Activated CD8-positive, alpha-beta memory T cell treated with anti-CD3 and anti-CD28 coated beads, Interleukin-2, amount 10 ng/mL, durations not matched to agents 7 days and 5 days (primary cell): ENCODE results near the gene LCN15. TPM values are rescaled to one million over a fixed set of nuclear protein-coding genes. Genes with fewer than 3 reads are reported as not detected.
"Not testable (repeated sequence)": the region's sequence is repeated elsewhere in the genome, so short reads cannot be mapped to it uniquely, and the experiment has no call there.

Experiments used
- ATAC-seq: fragments of 150-1000 bp; cut with Tn5 transposase; one replicate; pipeline ENCODE4 v1.10.0; 2021; ENCODE audit warnings: moderate library complexity
- CTCF ChIA-PET: fragments of 350-600 bp; sonication (Branson Sonifier 250); formaldehyde crosslinking; loops from one replicate; lab custom pipeline; 2021; ENCODE audit warnings: antibody characterized with exemption; lab: Charles Lee
- DNase-seq: peaks from one replicate; pipeline ENCODE4 v3.0.0-alpha.2; 2020
- H3K27ac Mint-ChIP-seq: one replicate; pipeline ENCODE4 v1.8.0; 2021; ENCODE audit warnings: mild to moderate bottlenecking, mixed read lengths
- H3K27me3 Mint-ChIP-seq: one replicate; pipeline ENCODE4 v1.8.0; 2021; ENCODE audit warnings: mixed read lengths
- H3K36me3 Mint-ChIP-seq: one replicate; pipeline ENCODE4 v1.8.0; 2021; ENCODE audit warnings: mild to moderate bottlenecking, mixed read lengths
- H3K4me1 Mint-ChIP-seq: one replicate; pipeline ENCODE4 v1.8.0; 2021; ENCODE audit warnings: mixed read lengths
- H3K4me3 Mint-ChIP-seq: one replicate; pipeline ENCODE4 v1.8.0; 2021; ENCODE audit warnings: mild to moderate bottlenecking, moderate library complexity, mixed read lengths
- H3K9me3 Mint-ChIP-seq: one replicate; pipeline ENCODE4 v1.8.0; 2022; ENCODE audit warnings: low read depth, mixed read lengths
- microRNA-seq: library from miRNA; unstranded; fragments of <30 nt; microRNA quantifications from one replicate; pipeline ENCODE4 v1.2.0, GENCODE V29; 2022
- total RNA-seq, 2 experiments: library from RNA; stranded (reverse); gene quantifications; one replicate each; pipeline ENCODE4 v1.2.3, GENCODE V29; 2021

Gene LCN15
- total RNA-seq, 2 experiments from 2014 or later = not detected

GRCh38 chr9:136714096-136714892 is 50.0 kb downstream of the LCN15 start:
- DNase-seq (no peak), ATAC-seq (no peak)
- Mint-ChIP-seq H3K4me3 (no peak overlapping the region), H3K36me3 (no peaks in the 10 kb centered on the region), H3K27ac (no peak overlapping the region), H3K27me3 (peaks cover 41% of the 10 kb centered on the region), H3K4me1 (peaks cover 3% of the 10 kb centered on the region), H3K9me3 (no peaks in the 10 kb centered on the region)
- CTCF ChIA-PET = interaction anchor here (1.5 to 1.6 kb wide), 2 partner anchors 11 to 15 kb away, joined by 4 to 7 read pairs; no protein-coding TSS in a partner anchor

GRCh38 chr9:136713550-136713949 is 50.8 kb downstream of the LCN15 start:
- CTCF ChIA-PET = interaction anchor here (1.5 to 2.1 kb wide), 3 partner anchors 12 to 15 kb away, joined by 4 to 7 read pairs (median 7); no protein-coding TSS in a partner anchor

GRCh38 chr9:136712690-136713544 is 51.4 kb downstream of the LCN15 start:
- peaks cover 3% of the 10 kb centered on the region for H3K4me1 Mint-ChIP-seq
- H3K9me3 Mint-ChIP-seq = no peaks in the 10 kb centered on the region
- peaks cover 46% of the 10 kb centered on the region for H3K27me3 Mint-ChIP-seq
- ATAC-seq = no peak
- H3K36me3 Mint-ChIP-seq = no peaks in the 10 kb centered on the region
- no peak overlapping the region for H3K27ac Mint-ChIP-seq
- no peak for DNase-seq
- H3K4me3 Mint-ChIP-seq = no peak overlapping the region
- CTCF ChIA-PET = interaction anchor here (1.5 to 2.1 kb wide), 3 partner anchors 13 to 16 kb away, joined by 4 to 7 read pairs (median 7); no protein-coding TSS in a partner anchor

More at GRCh38 chr9:136713550-136713949, 50.8 kb downstream of the LCN15 start:
- peaks cover 3% of the 10 kb centered on the region for H3K4me1 Mint-ChIP-seq
- no peak overlapping the region for H3K27ac Mint-ChIP-seq
- DNase-seq = no peak
- H3K36me3 Mint-ChIP-seq = no peaks in the 10 kb centered on the region
- H3K9me3 Mint-ChIP-seq = no peaks in the 10 kb centered on the region
- peaks cover 41% of the 10 kb centered on the region for H3K27me3 Mint-ChIP-seq
- ATAC-seq = no peak
- H3K4me3 Mint-ChIP-seq = no peak overlapping the region

- DNase-seq (no peak), ATAC-seq (peak; percentile 10)
- H3K4me1 Mint-ChIP-seq = peaks cover 3% of the 10 kb centered on the region
- no peak within 1 kb of the TSS for H3K4me3 Mint-ChIP-seq
- H3K9me3 Mint-ChIP-seq = no peaks in the 10 kb centered on the region
- H3K27ac Mint-ChIP-seq = no peak within 1 kb of the TSS
- no peaks in the 10 kb centered on the region for H3K36me3 Mint-ChIP-seq
- peaks cover 46% of the 10 kb centered on the region for H3K27me3 Mint-ChIP-seq
- CTCF ChIA-PET = interaction anchor here (2.1 kb wide), 1 partner anchor 15 kb away, joined by 7 read pairs; no protein-coding TSS in a partner anchor
Observed at GRCh38 chr9:136711751-136712689, 52.3 kb downstream of the LCN15 start, which contains the start of gene DIPK1B. TSS of gene DIPK1B (plus strand) at chr9:136712572. CDS start at chr9:136712666, 94 bp downstream.

GRCh38 chr9:136711219-136711648 is 53.1 kb downstream of the LCN15 start:
- not testable (repeated sequence) for ATAC-seq, H3K9me3 Mint-ChIP-seq, DNase-seq, H3K4me1 Mint-ChIP-seq, H3K4me3 Mint-ChIP-seq, H3K27ac Mint-ChIP-seq, H3K36me3 Mint-ChIP-seq
- CTCF ChIA-PET = interaction anchor here (0.7 kb wide), 1 partner anchor 221 kb away, joined by 3 read pairs; no protein-coding TSS in a partner anchor
- H3K27me3 Mint-ChIP-seq = peaks cover 43% of the 10 kb centered on the region

- peaks cover 3% of the 10 kb centered on the region for H3K4me1 Mint-ChIP-seq
- no peak for ATAC-seq
Observed at GRCh38 chr9:136710543-136710942, 53.8 kb downstream of the LCN15 start.

More at GRCh38 chr9:136710543-136710942, 53.8 kb downstream of the LCN15 start:
- CTCF ChIA-PET = interaction anchor here (0.7 to 3.1 kb wide), 2 partner anchors 17 to 221 kb away, joined by 3 to 10 read pairs; no protein-coding TSS in a partner anchor
- Mint-ChIP-seq H3K27me3 (peaks cover 47% of the 10 kb centered on the region), H3K36me3 (no peaks in the 10 kb centered on the region), H3K4me3 (no peak overlapping the region), H3K9me3 (no peaks in the 10 kb centered on the region), H3K27ac (no peak overlapping the region)
- no peak for DNase-seq

Small RNA genes lying within 50 kb of the gene (microRNA-seq; reads per million reads assigned to microRNA genes)
- not detected for gene MIR6722

Other genes with a start within 250 kb of the LCN15 start
- 10 to 100 TPM; 67.3 to 73.5 TPM for gene NOTCH1, start 218.5 kb downstream of the LCN15 start, total RNA-seq
- gene EGFL7, start 101.6 kb downstream of the LCN15 start, total RNA-seq = 1 to 10 TPM in 1 of 2 experiments, under 1 TPM in 1; 0.29 to 1.1 TPM
- gene AGPAT2, start 77.1 kb downstream of the LCN15 start, total RNA-seq = 10 to 100 TPM; 16.9 to 20.5 TPM
- not detected for gene DIPK1B, start 51.9 kb downstream of the LCN15 start, total RNA-seq
- under 1 TPM in 1 of 2 experiments, not detected in 1; 0.68 TPM for gene LCN10, start 21.6 kb downstream of the LCN15 start, total RNA-seq
- not detected for gene LCN6, start 16.0 kb downstream of the LCN15 start, total RNA-seq
- not detected for gene LCN8, start 6.3 kb downstream of the LCN15 start, total RNA-seq
- gene TMEM141, start 26.8 kb upstream of the LCN15 start, total RNA-seq = 10 to 100 TPM; 31.7 to 32.8 TPM
- under 1 TPM; 0.26 to 0.91 TPM for gene CCDC183, start 31.8 kb upstream of the LCN15 start, total RNA-seq
- 100 to 1,000 TPM; 113 to 123 TPM for gene RABL6, start 43.4 kb upstream of the LCN15 start, total RNA-seq
- 1 to 10 TPM; 3.9 to 4.4 TPM for gene AJM1, start 78.0 kb upstream of the LCN15 start, total RNA-seq
- gene PHPT1, start 84.9 kb upstream of the LCN15 start, total RNA-seq = 100 to 1,000 TPM in 1 of 2 experiments, 10 to 100 TPM in 1; 96.8 to 116 TPM
- gene MAMDC4, start 87.8 kb upstream of the LCN15 start, total RNA-seq = 10 to 100 TPM; 13.4 to 15.5 TPM
- 100 to 1,000 TPM; 283 to 360 TPM for gene EDF1, start 101.8 kb upstream of the LCN15 start, total RNA-seq
- 10 to 100 TPM; 58.4 to 67.6 TPM for gene TRAF2, start 122.0 kb upstream of the LCN15 start, total RNA-seq
- 100 to 1,000 TPM; 106 to 107 TPM for gene FBXW5, start 180.2 kb upstream of the LCN15 start, total RNA-seq
- 1 to 10 TPM in 1 of 2 experiments, not detected in 1; 1.7 TPM for gene C8G, start 180.7 kb upstream of the LCN15 start, total RNA-seq
- 1 to 10 TPM in 1 of 2 experiments, under 1 TPM in 1; 0.68 to 1.2 TPM for gene LCN12, start 187.8 kb upstream of the LCN15 start, total RNA-seq
- gene PTGDS, start 213.0 kb upstream of the LCN15 start, total RNA-seq = 1 to 10 TPM; 1.2 to 3.2 TPM
- under 1 TPM in 1 of 2 experiments, not detected in 1; 0.09 TPM for gene LCNL1, start 218.5 kb upstream of the LCN15 start, total RNA-seq
- gene PAXX, start 227.9 kb upstream of the LCN15 start, total RNA-seq = 10 to 100 TPM; 68.6 to 94.8 TPM
- 1 to 10 TPM; 3.8 to 7.8 TPM for gene CLIC3, start 232.1 kb upstream of the LCN15 start, total RNA-seq